H1 (cell line): ENCODE results near the gene ZFAND6. TPM values are rescaled to one million over a fixed set of nuclear protein-coding genes. Genes with fewer than 3 reads are reported as not detected.
"Not testable (repeated sequence)": the region's sequence is repeated elsewhere in the genome, so short reads cannot be mapped to it uniquely, and the experiment has no call there.

Experiments
- CTCF ChIA-PET: fragments of 300-600 bp; sonication (Branson Sonifier 250); formaldehyde crosslinking; loops from one replicate; lab custom pipeline; 2021; ENCODE audit not compliant: partially characterized antibody; lab: Charles Lee
- POLR2A ChIA-PET: fragments of 300-600 bp; sonication (Branson Sonifier 250); formaldehyde crosslinking; loops from one replicate; lab custom pipeline; 2021; ENCODE audit warnings: inconsistent platforms; ENCODE audit not compliant: partially characterized antibody; lab: Charles Lee
- DNase-seq, 2 experiments: peaks; one replicate each; pipeline versions ENCODE4 v3.0.0 to v3.0.0-alpha.2; 2010 to 2022; ENCODE audit warnings: low spot score in 2 of 2, low read depth in 1 of 2, mixed read lengths in 1 of 2
- FAIRE-seq: peaks from 2 replicates; lab custom pipeline; 2011; peaks lifted over from hg19 to GRCh38; lab: Jason Lieb, UNC
- H2AFZ ChIP-seq: 2 replicates; pipeline ENCODE4 v1.8.1; 2012; ENCODE audit warnings: low read length, inconsistent platforms
- H2AK5ac ChIP-seq: 2 replicates; pipeline ENCODE4 v1.6.1; 2013; ENCODE audit warnings: low read depth, low read length
- H2BK120ac ChIP-seq: replicated peaks from 2 replicates; pipeline ENCODE3; 2013; ENCODE audit warnings: low read depth, low read length, inconsistent platforms
- H2BK12ac ChIP-seq: 2 replicates; pipeline ENCODE4 v1.6.1; 2013; ENCODE audit warnings: low read depth, low read length
- H2BK15ac ChIP-seq: 2 replicates; pipeline ENCODE4 v1.6.1; 2013; ENCODE audit warnings: low read length
- H2BK20ac ChIP-seq: 2 replicates; pipeline ENCODE4 v1.6.1; 2013; ENCODE audit warnings: low read length
- H2BK5ac ChIP-seq: 2 replicates; pipeline ENCODE4 v1.6.1; 2013; ENCODE audit warnings: low read depth, low read length
- H3K14ac ChIP-seq: 2 replicates; pipeline ENCODE4 v1.6.1; 2013; ENCODE audit warnings: inconsistent platforms; ENCODE audit not compliant: insufficient read length
- H3K18ac ChIP-seq: 2 replicates; pipeline ENCODE4 v1.6.1; 2013; ENCODE audit warnings: low read length; ENCODE audit errors: extremely low read depth
- H3K23ac ChIP-seq: 2 replicates; pipeline ENCODE4 v1.6.1; 2013; ENCODE audit warnings: inconsistent platforms; ENCODE audit not compliant: insufficient read length
- H3K23me2 ChIP-seq: 2 replicates; pipeline ENCODE4 v1.6.1; 2013; ENCODE audit warnings: low read depth, low read length
- H3K27ac ChIP-seq: 2 replicates; pipeline ENCODE4 v1.6.1; 2011; ENCODE audit warnings: low read depth, low read length, inconsistent platforms
- H3K27me3 ChIP-seq, 4 experiments: replicated peaks in 1 of 4; 1 replicate in 1 of 4; 2 replicates in 3 of 4; pipeline versions ENCODE4 v1.6.1 to v1.8.1; 2011 to 2013; ENCODE audit warnings: low read length in 3 of 4, mild to moderate bottlenecking in 3 of 4, inconsistent platforms in 2 of 4, mixed read lengths in 2 of 4, moderate library complexity in 1 of 4; ENCODE audit not compliant: control insufficient read depth in 3 of 4, insufficient read depth in 3 of 4; ENCODE audit errors: extremely low read depth in 1 of 4
- H3K36me3 ChIP-seq, 4 experiments: 2 replicates each; pipeline versions ENCODE4 v1.6.1 to v1.8.1; 2011 to 2013; ENCODE audit warnings: mild to moderate bottlenecking in 4 of 4, low read length in 3 of 4, moderate library complexity in 2 of 4, control low read depth in 1 of 4, inconsistent platforms in 1 of 4; ENCODE audit not compliant: insufficient read depth in 4 of 4, control insufficient read depth in 2 of 4
- H3K4ac ChIP-seq: replicated peaks from 2 replicates; pipeline ENCODE3; 2013; ENCODE audit warnings: low read length, low read depth, mixed read lengths, inconsistent platforms; ENCODE audit not compliant: insufficient read length
- H3K4me1 ChIP-seq, 4 experiments: replicated peaks in 1 of 4; 1 replicate in 1 of 4; 2 replicates in 3 of 4; pipeline versions ENCODE4 v1.6.1 to v1.8.1; 2011 to 2013; ENCODE audit warnings: low read length in 3 of 4, inconsistent platforms in 2 of 4, mixed read lengths in 1 of 4; ENCODE audit not compliant: insufficient read depth in 4 of 4, control insufficient read depth in 3 of 4
- H3K4me2 ChIP-seq, 2 experiments: 2 replicates each; pipeline versions ENCODE4 v1.6.1 to v1.8.1; 2011 to 2013; ENCODE audit warnings: low read depth in 2 of 2, low read length in 2 of 2, control low read depth in 1 of 2, inconsistent platforms in 1 of 2, mild to moderate bottlenecking in 1 of 2; ENCODE audit not compliant: insufficient read depth in 1 of 2
- H3K4me3 ChIP-seq, 4 experiments: fragments of 200-600, 300-600 bp in 1 of 4; sonication (generic), shearing (Covaris generic), sonication (Bioruptor Twin) in 1 of 4; 2 replicates each; pipeline versions ENCODE4 v1.5.1 to v1.8.1; 2011 to 2016; ENCODE audit warnings: low read length in 4 of 4, low read depth in 3 of 4, control low read depth in 2 of 4, inconsistent platforms in 2 of 4, mild to moderate bottlenecking in 2 of 4, mixed read lengths in 1 of 4, moderate library complexity in 1 of 4; ENCODE audit not compliant: insufficient read depth in 2 of 4; ENCODE audit errors: extremely low read depth in 1 of 4
- H3K56ac ChIP-seq: replicated peaks from 2 replicates; pipeline ENCODE3; 2013; ENCODE audit warnings: low read depth, mild to moderate bottlenecking, mixed read lengths, low read length, inconsistent platforms; ENCODE audit not compliant: insufficient read length
- H3K79me1 ChIP-seq: 2 replicates; pipeline ENCODE4 v1.6.1; 2013; ENCODE audit warnings: low read depth, low read length, control low read depth
- H3K79me2 ChIP-seq, 2 experiments: 2 replicates each; pipeline versions ENCODE4 v1.6.1 to v1.8.1; 2012 to 2013; ENCODE audit warnings: low read length in 2 of 2, mild to moderate bottlenecking in 2 of 2, inconsistent platforms in 1 of 2; ENCODE audit not compliant: insufficient read depth in 2 of 2, control insufficient read depth in 1 of 2
- H3K9ac ChIP-seq, 4 experiments: replicated peaks in 1 of 4; 1 replicate in 1 of 4; 2 replicates in 3 of 4; pipeline versions ENCODE4 v1.6.1 to v1.8.1; 2011 to 2013; ENCODE audit warnings: low read depth in 3 of 4, low read length in 3 of 4, control low read depth in 2 of 4, mild to moderate bottlenecking in 2 of 4, moderate library complexity in 2 of 4, inconsistent platforms in 1 of 4; ENCODE audit errors: extremely low read depth in 1 of 4
- H3K9me3 ChIP-seq, 2 experiments: 2 replicates each; pipeline versions ENCODE4 v1.6.1 to v1.8.1; 2012 to 2013; ENCODE audit warnings: mild to moderate bottlenecking in 2 of 2, moderate library complexity in 2 of 2, control low read depth in 1 of 2, inconsistent platforms in 1 of 2, low read depth in 1 of 2, low read length in 1 of 2, mixed read lengths in 1 of 2; ENCODE audit not compliant: insufficient read depth in 2 of 2
- H4K20me1 ChIP-seq, 2 experiments: replicated peaks in 1 of 2; 2 replicates each; pipeline versions ENCODE3 to v1.8.1; 2011 to 2013; ENCODE audit warnings: inconsistent platforms in 2 of 2, low read length in 2 of 2, mild to moderate bottlenecking in 1 of 2; ENCODE audit not compliant: insufficient read depth in 2 of 2, control insufficient read depth in 1 of 2
- H4K5ac ChIP-seq: 2 replicates; pipeline ENCODE4 v1.6.1; 2013; ENCODE audit warnings: low read length, low read depth, mixed read lengths, inconsistent platforms; ENCODE audit not compliant: insufficient read length
- H4K8ac ChIP-seq: 2 replicates; pipeline ENCODE4 v1.8.0; 2013; ENCODE audit warnings: mild to moderate bottlenecking, moderate library complexity, low read length, inconsistent platforms; ENCODE audit not compliant: insufficient read depth; ENCODE audit errors: extremely low read depth
- H4K91ac ChIP-seq: replicated peaks from 2 replicates; pipeline ENCODE3; 2013; ENCODE audit warnings: low read length, mixed read lengths, inconsistent platforms; ENCODE audit not compliant: insufficient read length
- KDM1A ChIP-seq: fragments of 200-600, 300-600 bp; sonication (generic); IDR thresholded peaks from 2 replicates; pipeline ENCODE4 v1.7.1; 2016; ENCODE audit warnings: mild to moderate bottlenecking, low read length, borderline replicate concordance
- KDM4A ChIP-seq: IDR thresholded peaks from one replicate; pipeline ENCODE4 v1.7.1; 2012; ENCODE audit warnings: low read depth, mild to moderate bottlenecking, moderate library complexity, low read length, inconsistent platforms; ENCODE audit not compliant: severe bottlenecking
- WGBS, 2 experiments: shearing (Covaris generic) in 1 of 2; methylation state at CpG; one replicate each; pipeline versions ENCODE4 v1.1.6 to v1.1.7; 2013 to 2015; ENCODE audit warnings: low lambda C conversion rate in 2 of 2, mixed read lengths in 2 of 2, inconsistent platforms in 1 of 2, low coverage in 1 of 2, missing lambda C conversion rate in 1 of 2; ENCODE audit not compliant: insufficient replicate concordance in 2 of 2, insufficient coverage in 1 of 2, insufficient read length in 1 of 2; ENCODE audit errors: extremely low coverage in 1 of 2, missing lambda C conversion rate in 1 of 2; 5-methylcytosine and 5-hydroxymethylcytosine counted together
- polyA plus RNA-seq, 7 experiments: library from polyadenylated mRNA; depleted of rRNA in 3 of 7; stranded (reverse) in 5 of 7; unstranded in 2 of 7; fragments of >200 nt in 5 of 7; fragments of 200-250 nt in 2 of 7; gene quantifications; 1 replicate in 5 of 7; 2 replicates in 1 of 7; 4 replicates in 1 of 7; pipeline versions ENCODE4 v1.2.1 to v1.2.3, GENCODE V29; 2011 to 2013; ENCODE audit warnings: missing spikeins in 2 of 7, mixed read lengths in 2 of 7
- total RNA-seq: library from RNA; stranded (reverse); fragmentation: NEBNext Ultra II Directional; extraction: Animal tissue kit (Norgen Biotek cat#: 25700); gene quantifications from 2 replicates; pipeline ENCODE4 v1.2.1, GENCODE V29; 2021

ZFAND6 gene
- total and polyA plus RNA-seq, 2 of the 8 experiments (the other 6 are each of a cell fraction or from before 2014, with no cell fraction given): 136 to 237 TPM

DNA sequence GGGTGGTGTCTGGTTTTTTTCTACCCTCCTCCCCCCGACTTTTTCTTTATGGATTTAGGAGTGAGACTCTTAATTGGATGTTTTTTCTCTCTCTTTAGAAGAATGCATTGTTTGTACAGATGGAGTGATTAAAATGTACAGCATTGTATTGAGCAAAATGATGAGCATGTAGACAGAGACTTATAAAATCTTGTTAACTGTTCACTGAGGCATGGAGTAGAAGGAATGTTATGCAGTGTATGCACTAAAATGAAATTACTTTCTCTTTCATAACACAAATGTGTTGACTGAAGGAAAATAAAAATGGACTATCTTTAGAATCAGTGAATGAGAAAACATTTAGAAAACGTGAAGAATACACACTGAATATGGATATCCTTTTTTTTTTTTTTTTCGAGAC lies 39.8 kb downstream of the ZFAND6 start (continued):
- TF ChIP-seq KDM1A (no peak), KDM4A (no peak)
- TF ChIP-seq, all 59 proteins: peak for 0

DNA sequence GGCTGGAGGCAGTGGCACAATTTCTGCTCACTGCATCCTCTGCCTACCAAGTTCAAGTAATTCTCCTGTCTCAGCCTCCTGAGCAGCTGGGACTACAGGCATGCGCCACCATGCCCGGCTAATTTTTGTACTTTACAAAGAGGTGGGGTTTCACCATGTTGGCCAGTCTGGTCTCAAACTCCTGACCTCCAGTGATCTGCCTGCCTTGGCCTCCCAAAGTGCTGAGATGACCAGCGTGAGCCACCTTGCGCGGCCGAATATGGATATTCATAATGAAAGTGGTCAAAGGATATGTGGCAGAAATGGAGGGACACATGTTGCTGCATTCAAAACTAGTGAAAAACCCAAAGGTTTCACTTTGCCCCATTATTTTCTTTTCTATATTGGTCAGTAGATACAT lies 40.2 kb downstream of the ZFAND6 start:
- not testable (repeated sequence) for H3K79me1 ChIP-seq, DNase-seq, H4K8ac ChIP-seq, H3K36me3 ChIP-seq, H3K4ac ChIP-seq, H3K4me3 ChIP-seq, H2AK5ac ChIP-seq, H3K27ac ChIP-seq, H4K20me1 ChIP-seq, H3K14ac ChIP-seq, H3K23ac ChIP-seq, H3K23me2 ChIP-seq, FAIRE-seq, H2BK20ac ChIP-seq, H4K91ac ChIP-seq, H3K9ac ChIP-seq, H2BK120ac ChIP-seq, H3K9me3 ChIP-seq, H4K5ac ChIP-seq, H3K56ac ChIP-seq, H2BK5ac ChIP-seq, H2AFZ ChIP-seq, H3K4me2 ChIP-seq, H3K27me3 ChIP-seq, H2BK15ac ChIP-seq, H2BK12ac ChIP-seq, H3K18ac ChIP-seq, H3K4me1 ChIP-seq
- ChIA-PET POLR2A (interaction anchor here (1.3 kb wide), 1 partner anchor 16 kb away, joined by 3 read pairs; no protein-coding TSS in a partner anchor), CTCF (interaction anchor here (0.6 kb wide), 1 partner anchor 90 kb away, joined by 3 read pairs; no protein-coding TSS in a partner anchor)
- 97% methylated on average over 4 of the region's 6 CpGs; no CpG with 5 or more reads in 1 of the 2 experiments for WGBS, 2 experiments
- H3K79me2 ChIP-seq: peaks cover 0 to 95% of the 10 kb centered on the region in 2 experiments; a peak in 3 of 4 replicates
